ENCODE measurements around the gene PKLR.

The PKLR gene

DNA sequence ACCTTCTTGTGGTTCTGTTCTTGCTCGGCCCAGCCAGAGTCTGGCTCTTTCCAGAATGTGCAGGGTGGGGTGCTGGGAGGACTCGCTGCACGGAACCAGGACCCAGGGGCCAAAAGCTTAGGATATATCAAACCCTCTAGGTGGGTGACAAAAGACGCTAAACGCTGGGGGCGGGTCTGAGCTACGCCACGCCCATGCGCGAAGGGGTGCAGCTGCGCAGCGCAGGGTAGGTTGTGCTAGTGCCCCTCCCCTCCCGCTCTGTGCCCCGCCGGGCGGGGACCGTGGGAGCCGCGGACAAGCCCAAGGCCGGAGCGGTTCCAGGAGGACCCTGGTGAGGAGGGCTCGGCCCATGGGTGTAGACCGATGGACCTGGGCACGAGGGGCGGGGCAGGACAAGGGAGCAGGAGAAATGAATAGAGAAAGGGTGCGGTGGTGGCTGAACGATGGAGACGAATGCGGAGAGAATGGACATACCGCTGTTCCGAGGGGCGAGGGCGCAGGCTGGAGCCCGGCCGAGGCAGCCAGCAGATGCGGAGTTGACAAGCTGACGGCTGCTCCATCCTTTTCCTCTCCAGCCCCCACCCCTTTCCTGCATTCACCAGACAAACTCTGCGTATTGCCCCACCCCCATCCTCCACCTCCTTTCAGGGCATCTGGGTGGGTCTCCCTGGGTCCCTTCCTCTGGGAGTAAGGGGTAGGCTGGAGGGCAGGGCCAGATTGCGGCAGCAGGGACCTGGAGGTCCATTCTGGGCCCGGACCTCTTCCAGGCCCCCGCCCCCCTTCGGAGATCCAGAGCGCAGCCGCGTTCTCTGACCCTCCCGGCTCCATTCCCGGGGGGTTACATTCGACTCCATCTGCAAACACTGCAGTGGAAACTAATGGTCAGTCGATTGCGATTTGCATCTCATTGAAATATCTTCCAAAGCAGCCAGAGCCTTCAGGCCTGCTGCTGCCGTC is 19.7 kb upstream of the PKLR start, which contains the start of gene RUSC1:
Gene RUSC1, plus strand, starts transcription at position 234 of the 957 bp plus-strand sequence. CDS start 880 bp downstream, outside the sequence.
- DNase-seq: no peak
- H4K20me1 ChIP-seq (ENCODE audit: insufficient read depth, low read length): no peaks in the 10 kb centered on the region
- H3K4me3 ChIP-seq (ENCODE audit: low read length): no peak within 1 kb of the TSS
- H3K9me3 ChIP-seq (replicated peaks; ENCODE audit: insufficient read depth, low read length): no peaks in the 10 kb centered on the region
- H3K4me2 ChIP-seq (ENCODE audit: low read depth, low read length): no peak within 1 kb of the TSS
- H3K4me1 ChIP-seq (ENCODE audit: low read length): 0 out of 2 replicates have a peak, but pooled peaks cover 7% of the 10 kb centered on the region
- no peaks in the 10 kb centered on the region for H3K27me3 ChIP-seq (replicated peaks; ENCODE audit: insufficient read depth, low read length)
- no peaks in the 10 kb centered on the region for H3K79me2 ChIP-seq (ENCODE audit: low read length)
- H3K36me3 ChIP-seq (replicated peaks; ENCODE audit: insufficient read depth, low read length): 0 out of 2 replicates have a peak, but pooled peaks cover 7% of the 10 kb centered on the region
- no peak within 1 kb of the TSS for H3K9ac ChIP-seq (ENCODE audit: low read length)
- no peak within 1 kb of the TSS for H3K27ac ChIP-seq (ENCODE audit: low read length)
- no peaks in the 10 kb centered on the region for H3K9me2 ChIP-seq (replicated peaks; ENCODE audit: insufficient read depth, low read length)
- H2AFZ ChIP-seq (ENCODE audit: low read length): no peak within 1 kb of the TSS
- peaks cover 50% of the 10 kb centered on the region for H3F3A ChIP-seq (ENCODE audit: insufficient read depth, low read length)
- TF ChIP-seq EZH2 (optimal IDR thresholded peaks at IDR 0.05; ENCODE audit: low read depth, low read length): no peak
- TF ChIP-seq, protein P1, sequence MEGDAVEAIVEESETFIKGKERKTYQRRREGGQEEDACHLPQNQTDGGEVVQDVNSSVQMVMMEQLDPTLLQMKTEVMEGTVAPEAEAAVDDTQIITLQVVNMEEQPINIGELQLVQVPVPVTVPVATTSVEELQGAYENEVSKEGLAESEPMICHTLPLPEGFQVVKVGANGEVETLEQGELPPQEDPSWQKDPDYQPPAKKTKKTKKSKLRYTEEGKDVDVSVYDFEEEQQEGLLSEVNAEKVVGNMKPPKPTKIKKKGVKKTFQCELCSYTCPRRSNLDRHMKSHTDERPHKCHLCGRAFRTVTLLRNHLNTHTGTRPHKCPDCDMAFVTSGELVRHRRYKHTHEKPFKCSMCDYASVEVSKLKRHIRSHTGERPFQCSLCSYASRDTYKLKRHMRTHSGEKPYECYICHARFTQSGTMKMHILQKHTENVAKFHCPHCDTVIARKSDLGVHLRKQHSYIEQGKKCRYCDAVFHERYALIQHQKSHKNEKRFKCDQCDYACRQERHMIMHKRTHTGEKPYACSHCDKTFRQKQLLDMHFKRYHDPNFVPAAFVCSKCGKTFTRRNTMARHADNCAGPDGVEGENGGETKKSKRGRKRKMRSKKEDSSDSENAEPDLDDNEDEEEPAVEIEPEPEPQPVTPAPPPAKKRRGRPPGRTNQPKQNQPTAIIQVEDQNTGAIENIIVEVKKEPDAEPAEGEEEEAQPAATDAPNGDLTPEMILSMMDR (IDR thresholded peaks at IDR 0.05; ENCODE audit: low read length): no peak
- TF ChIP-seq EZH2phosphoT487 (IDR thresholded peaks at IDR 0.05; ENCODE audit: low read length): no peak

DNA sequence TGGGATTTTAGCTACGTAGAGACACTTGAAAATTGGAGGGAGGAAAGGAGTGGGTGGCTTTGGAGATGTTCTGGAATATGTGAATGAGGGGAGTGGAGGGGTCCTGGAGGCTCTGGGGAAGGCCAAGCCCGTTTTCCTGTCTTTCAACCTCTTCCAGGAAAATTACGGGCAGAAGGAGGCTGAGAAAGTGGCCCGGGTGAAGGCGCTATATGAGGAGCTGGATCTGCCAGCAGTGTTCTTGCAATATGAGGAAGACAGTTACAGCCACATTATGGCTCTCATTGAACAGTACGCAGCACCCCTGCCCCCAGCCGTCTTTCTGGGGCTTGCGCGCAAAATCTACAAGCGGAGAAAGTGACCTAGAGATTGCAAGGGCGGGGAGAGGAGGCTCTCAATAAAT is 19.0 kb upstream of the PKLR start:
- H3K4me2 ChIP-seq (ENCODE audit: low read depth, low read length): no peak overlapping the region
- no peaks in the 10 kb centered on the region for H4K20me1 ChIP-seq (ENCODE audit: insufficient read depth, low read length)
- 0 out of 2 replicates have a peak, but pooled peaks cover 7% of the 10 kb centered on the region for H3K36me3 ChIP-seq (replicated peaks; ENCODE audit: insufficient read depth, low read length)
- H3K27me3 ChIP-seq (replicated peaks; ENCODE audit: insufficient read depth, low read length): no peaks in the 10 kb centered on the region
- H3K79me2 ChIP-seq (ENCODE audit: low read length): no peaks in the 10 kb centered on the region
- H3K9me3 ChIP-seq (replicated peaks; ENCODE audit: insufficient read depth, low read length): no peaks in the 10 kb centered on the region
- no peak for DNase-seq
- no peak overlapping the region for H3K4me3 ChIP-seq (ENCODE audit: low read length)
- no peak overlapping the region for H3K9ac ChIP-seq (ENCODE audit: low read length)
- peaks cover 50% of the 10 kb centered on the region for H3F3A ChIP-seq (ENCODE audit: insufficient read depth, low read length)
- H2AFZ ChIP-seq (ENCODE audit: low read length): no peak overlapping the region
- H3K9me2 ChIP-seq (replicated peaks; ENCODE audit: insufficient read depth, low read length): no peaks in the 10 kb centered on the region
- H3K4me1 ChIP-seq (ENCODE audit: low read length): 0 out of 2 replicates have a peak, but pooled peaks cover 6% of the 10 kb centered on the region
- no peak overlapping the region for H3K27ac ChIP-seq (ENCODE audit: low read length)
- TF ChIP-seq EZH2phosphoT487 (IDR thresholded peaks at IDR 0.05; ENCODE audit: low read length): no peak
- TF ChIP-seq EZH2 (optimal IDR thresholded peaks at IDR 0.05; ENCODE audit: low read depth, low read length): no peak
- TF ChIP-seq, protein P1 (IDR thresholded peaks at IDR 0.05; ENCODE audit: low read length): no peak

GRCh38 chr1:155319536-155319935 is 18.3 kb upstream of the PKLR start:
- TF ChIP-seq, protein P1 (IDR thresholded peaks at IDR 0.05; ENCODE audit: low read length): no peak
- TF ChIP-seq EZH2phosphoT487 (IDR thresholded peaks at IDR 0.05; ENCODE audit: low read length) (no peak), EZH2 (optimal IDR thresholded peaks at IDR 0.05; ENCODE audit: low read depth, low read length) (no peak)
- Histone ChIP-seq H3F3A (ENCODE audit: insufficient read depth, low read length) (peaks cover 48% of the 10 kb centered on the region), H3K36me3 (replicated peaks; ENCODE audit: insufficient read depth, low read length) (0 out of 2 replicates have a peak, but pooled peaks cover 7% of the 10 kb centered on the region), H3K9ac (ENCODE audit: low read length) (no peak overlapping the region), H2AFZ (ENCODE audit: low read length) (no peak overlapping the region), H3K79me2 (ENCODE audit: low read length) (no peaks in the 10 kb centered on the region), H3K4me2 (ENCODE audit: low read depth, low read length) (no peak overlapping the region), H3K9me2 (replicated peaks; ENCODE audit: insufficient read depth, low read length) (no peaks in the 10 kb centered on the region), H3K9me3 (replicated peaks; ENCODE audit: insufficient read depth, low read length) (no peaks in the 10 kb centered on the region), H3K4me3 (ENCODE audit: low read length) (no peak overlapping the region), H3K27me3 (replicated peaks; ENCODE audit: insufficient read depth, low read length) (no peaks in the 10 kb centered on the region), H4K20me1 (ENCODE audit: insufficient read depth, low read length) (no peaks in the 10 kb centered on the region), H3K4me1 (ENCODE audit: low read length) (no peaks in the 10 kb centered on the region), H3K27ac (ENCODE audit: low read length) (no peak overlapping the region)
- no peak for DNase-seq

All from MM.1S (cell line).